Measurements from ENCODE around the gene ZNF385D. TPM values are rescaled to one million over a fixed set of nuclear protein-coding genes. Genes with fewer than 3 reads are reported as not detected.

ZNF385D gene
- polyA plus RNA-seq (2013, experiment 1 of 2): 1.6 TPM
- 2.4 TPM for polyA plus RNA-seq (2013, experiment 2 of 2)

- H3K23ac ChIP-seq (ENCODE audit: low read depth, low read length, poor library complexity): no peak within 1 kb of the TSS
- H2BK120ac ChIP-seq (ENCODE audit: low read depth, low read length): no peak within 1 kb of the TSS
- H2BK15ac ChIP-seq (ENCODE audit: low read length): no peak within 1 kb of the TSS
- no peaks in the 10 kb centered on the region for H3K36me3 ChIP-seq (replicated peaks in 1 of 2; ENCODE audit: control insufficient read depth in 2 of 2, insufficient read depth in 2 of 2, low read length in 2 of 2)
- H3K27me3 ChIP-seq (ENCODE audit: control insufficient read depth in 3 of 3, insufficient read depth in 3 of 3, low read depth in 1 of 3, low read length in 3 of 3): peaks cover 0 to 27% (median 0%) of the 10 kb centered on the region in 3 experiments
- no CpG with 5 or more reads among the region's 31 CpGs for WGBS, 2 donors (ENCODE audit: extremely low coverage in 2 of 2, insufficient read length in 2 of 2, insufficient replicate concordance in 1 of 2)
- peak within 1 kb of the TSS; percentile 50 for H3K18ac ChIP-seq (ENCODE audit: low read length)
- peak within 1 kb of the TSS; percentile 76 for H2AFZ ChIP-seq (ENCODE audit: low read length)
- no peak within 1 kb of the TSS for H2BK5ac ChIP-seq (ENCODE audit: low read length)
- H3K4ac ChIP-seq (ENCODE audit: low read length): no peak within 1 kb of the TSS
- peak within 1 kb of the TSS; percentile 83 for H3K9ac ChIP-seq (ENCODE audit: low read depth, low read length, poor library complexity)
- peak within 1 kb of the TSS; percentile 77 for H3K4me2 ChIP-seq (ENCODE audit: insufficient read depth, low read length, poor library complexity, severe bottlenecking)
- H4K91ac ChIP-seq (ENCODE audit: low read depth, low read length, poor library complexity): no peak within 1 kb of the TSS
- H2AK5ac ChIP-seq (ENCODE audit: low read depth, low read length): no peak within 1 kb of the TSS
- H3K4me1 ChIP-seq (ENCODE audit: control insufficient read depth in 2 of 2, insufficient read depth in 1 of 2, low read depth in 1 of 2, low read length in 2 of 2): peaks cover 10 to 11% of the 10 kb centered on the region in 2 donors
- DNase-seq (ENCODE audit: low spot score): peak; percentile 71
- no peak within 1 kb of the TSS for H3K14ac ChIP-seq (ENCODE audit: low read length)
- H4K8ac ChIP-seq (ENCODE audit: low read depth, low read length): no peak within 1 kb of the TSS
- H2BK12ac ChIP-seq (ENCODE audit: low read length): no peak within 1 kb of the TSS
- H3K9me3 ChIP-seq (replicated peaks in 1 of 2; ENCODE audit: control insufficient read depth in 2 of 2, insufficient read depth in 1 of 2, low read depth in 1 of 2, low read length in 2 of 2): peaks cover 0 to 3% of the 10 kb centered on the region in 2 donors
- H3K27ac ChIP-seq (replicated peaks; ENCODE audit: low read length): peak within 1 kb of the TSS; percentile 31
- peak within 1 kb of the TSS in 1 of 2 donors; percentile 77 for H3K4me3 ChIP-seq (ENCODE audit: low read length in 2 of 2)
- H3K79me1 ChIP-seq (ENCODE audit: low read depth, low read length): no peaks in the 10 kb centered on the region
Observed at GRCh38 chr3:21750831-21751391, at the start of gene ZNF385D. Gene ZNF385D, minus strand, starts transcription at chr3:21751210. Its CDS starts 294 bp downstream, at chr3:21750916.

GRCh38 chr3:21798356-21799088 is 47.5 kb upstream of the ZNF385D start:
- H3K4ac ChIP-seq (ENCODE audit: low read length): no peak overlapping the region
- no peaks in the 10 kb centered on the region for H3K9me3 ChIP-seq (replicated peaks in 1 of 2; ENCODE audit: control insufficient read depth in 2 of 2, insufficient read depth in 1 of 2, low read depth in 1 of 2, low read length in 2 of 2)
- H3K14ac ChIP-seq (ENCODE audit: low read length): no peak overlapping the region
- no peaks in the 10 kb centered on the region for H3K4me1 ChIP-seq (ENCODE audit: control insufficient read depth in 2 of 2, insufficient read depth in 1 of 2, low read depth in 1 of 2, low read length in 2 of 2)
- no peak overlapping the region for H2BK5ac ChIP-seq (ENCODE audit: low read length)
- no peak for DNase-seq (ENCODE audit: low spot score)
- no peak overlapping the region for H2AK5ac ChIP-seq (ENCODE audit: low read depth, low read length)
- H3K27me3 ChIP-seq (ENCODE audit: control insufficient read depth in 3 of 3, insufficient read depth in 3 of 3, low read depth in 1 of 3, low read length in 3 of 3): no peaks in the 10 kb centered on the region
- H3K36me3 ChIP-seq (replicated peaks in 1 of 2; ENCODE audit: control insufficient read depth in 2 of 2, insufficient read depth in 2 of 2, low read length in 2 of 2): no peaks in the 10 kb centered on the region
- no peak overlapping the region for H2BK12ac ChIP-seq (ENCODE audit: low read length)
- H3K4me2 ChIP-seq (ENCODE audit: insufficient read depth, low read length, poor library complexity, severe bottlenecking): no peak overlapping the region
- H3K18ac ChIP-seq (ENCODE audit: low read length): no peak overlapping the region
- H2BK120ac ChIP-seq (ENCODE audit: low read depth, low read length): no peak overlapping the region
- no peak overlapping the region for H2AFZ ChIP-seq (ENCODE audit: low read length)
- H3K4me3 ChIP-seq (ENCODE audit: low read length in 2 of 2): no peak overlapping the region
- H3K23ac ChIP-seq (ENCODE audit: low read depth, low read length, poor library complexity): no peak overlapping the region
- no peak overlapping the region for H3K27ac ChIP-seq (replicated peaks; ENCODE audit: low read length)
- no peak overlapping the region for H4K8ac ChIP-seq (ENCODE audit: low read depth, low read length)
- no peaks in the 10 kb centered on the region for H3K79me1 ChIP-seq (ENCODE audit: low read depth, low read length)
- H3K9ac ChIP-seq (ENCODE audit: low read depth, low read length, poor library complexity): no peak overlapping the region
- H4K91ac ChIP-seq (ENCODE audit: low read depth, low read length, poor library complexity): no peak overlapping the region
- H2BK15ac ChIP-seq (ENCODE audit: low read length): no peak overlapping the region
- WGBS, 2 donors (ENCODE audit: extremely low coverage in 2 of 2, insufficient read length in 2 of 2, insufficient replicate concordance in 1 of 2): no CpG with 5 or more reads among the region's 9 CpGs

GRCh38 chr3:21795921-21796320 is 44.9 kb upstream of the ZNF385D start:
- no CpG with 5 or more reads among the region's 2 CpGs for WGBS, 2 donors (ENCODE audit: extremely low coverage in 2 of 2, insufficient read length in 2 of 2, insufficient replicate concordance in 1 of 2)
- no peak for DNase-seq (ENCODE audit: low spot score)

GRCh38 chr3:21795152-21795837 is 44.3 kb upstream of the ZNF385D start:
- Histone ChIP-seq H3K4me2 (ENCODE audit: insufficient read depth, low read length, poor library complexity, severe bottlenecking) (no peak overlapping the region), H3K36me3 (replicated peaks in 1 of 2; ENCODE audit: control insufficient read depth in 2 of 2, insufficient read depth in 2 of 2, low read length in 2 of 2) (no peaks in the 10 kb centered on the region), H3K9ac (ENCODE audit: low read depth, low read length, poor library complexity) (no peak overlapping the region), H2BK120ac (ENCODE audit: low read depth, low read length) (no peak overlapping the region), H3K27ac (replicated peaks; ENCODE audit: low read length) (no peak overlapping the region), H3K14ac (ENCODE audit: low read length) (no peak overlapping the region), H3K9me3 (replicated peaks in 1 of 2; ENCODE audit: control insufficient read depth in 2 of 2, insufficient read depth in 1 of 2, low read depth in 1 of 2, low read length in 2 of 2) (no peaks in the 10 kb centered on the region), H2BK15ac (ENCODE audit: low read length) (no peak overlapping the region), H3K27me3 (ENCODE audit: control insufficient read depth in 3 of 3, insufficient read depth in 3 of 3, low read depth in 1 of 3, low read length in 3 of 3) (no peaks in the 10 kb centered on the region), H2AK5ac (ENCODE audit: low read depth, low read length) (no peak overlapping the region), H4K8ac (ENCODE audit: low read depth, low read length) (no peak overlapping the region), H3K4ac (ENCODE audit: low read length) (no peak overlapping the region), H2BK12ac (ENCODE audit: low read length) (no peak overlapping the region), H3K23ac (ENCODE audit: low read depth, low read length, poor library complexity) (no peak overlapping the region), H4K91ac (ENCODE audit: low read depth, low read length, poor library complexity) (no peak overlapping the region), H3K18ac (ENCODE audit: low read length) (no peak overlapping the region), H3K4me3 (ENCODE audit: low read length in 2 of 2) (no peak overlapping the region), H2AFZ (ENCODE audit: low read length) (no peak overlapping the region), H3K79me1 (ENCODE audit: low read depth, low read length) (no peaks in the 10 kb centered on the region), H3K4me1 (ENCODE audit: control insufficient read depth in 2 of 2, insufficient read depth in 1 of 2, low read depth in 1 of 2, low read length in 2 of 2) (no peaks in the 10 kb centered on the region), H2BK5ac (ENCODE audit: low read length) (no peak overlapping the region)
- DNase-seq (ENCODE audit: low spot score): no peak
- WGBS, 2 donors (ENCODE audit: extremely low coverage in 2 of 2, insufficient read length in 2 of 2, insufficient replicate concordance in 1 of 2): no CpG with 5 or more reads among the region's 5 CpGs

More at GRCh38 chr3:21795921-21796320, 44.9 kb upstream of the ZNF385D start:
- H4K91ac ChIP-seq (ENCODE audit: low read depth, low read length, poor library complexity): no peak overlapping the region
- H3K4me1 ChIP-seq (ENCODE audit: control insufficient read depth in 2 of 2, insufficient read depth in 1 of 2, low read depth in 1 of 2, low read length in 2 of 2): no peaks in the 10 kb centered on the region
- no peak overlapping the region for H3K4me3 ChIP-seq (ENCODE audit: low read length in 2 of 2)
- H3K23ac ChIP-seq (ENCODE audit: low read depth, low read length, poor library complexity): no peak overlapping the region
- H2BK12ac ChIP-seq (ENCODE audit: low read length): no peak overlapping the region
- H3K9ac ChIP-seq (ENCODE audit: low read depth, low read length, poor library complexity): no peak overlapping the region
- H3K18ac ChIP-seq (ENCODE audit: low read length): no peak overlapping the region
- H3K9me3 ChIP-seq (replicated peaks in 1 of 2; ENCODE audit: control insufficient read depth in 2 of 2, insufficient read depth in 1 of 2, low read depth in 1 of 2, low read length in 2 of 2): no peaks in the 10 kb centered on the region
- no peaks in the 10 kb centered on the region for H3K79me1 ChIP-seq (ENCODE audit: low read depth, low read length)
- H3K27ac ChIP-seq (replicated peaks; ENCODE audit: low read length): no peak overlapping the region
- H2AFZ ChIP-seq (ENCODE audit: low read length): no peak overlapping the region
- H3K36me3 ChIP-seq (replicated peaks in 1 of 2; ENCODE audit: control insufficient read depth in 2 of 2, insufficient read depth in 2 of 2, low read length in 2 of 2): no peaks in the 10 kb centered on the region
- H4K8ac ChIP-seq (ENCODE audit: low read depth, low read length): no peak overlapping the region
- no peak overlapping the region for H2BK5ac ChIP-seq (ENCODE audit: low read length)
- H2AK5ac ChIP-seq (ENCODE audit: low read depth, low read length): no peak overlapping the region
- H3K4ac ChIP-seq (ENCODE audit: low read length): no peak overlapping the region
- no peak overlapping the region for H2BK120ac ChIP-seq (ENCODE audit: low read depth, low read length)
- H2BK15ac ChIP-seq (ENCODE audit: low read length): no peak overlapping the region
- H3K27me3 ChIP-seq (ENCODE audit: control insufficient read depth in 3 of 3, insufficient read depth in 3 of 3, low read depth in 1 of 3, low read length in 3 of 3): no peaks in the 10 kb centered on the region
- H3K4me2 ChIP-seq (ENCODE audit: insufficient read depth, low read length, poor library complexity, severe bottlenecking): no peak overlapping the region
- H3K14ac ChIP-seq (ENCODE audit: low read length): no peak overlapping the region

Data from neuronal stem cell (in vitro differentiated cells).